GM19463 (cell line): Measurements from ENCODE around the gene ZNF492.

Experiments used
- ATAC-seq: cut with Tn5 transposase; IDR thresholded peaks from one replicate; pipeline ENCODE4 v1.9.1; 2021; ENCODE audit warnings: mild to moderate bottlenecking, moderate library complexity; ENCODE audit not compliant: unreplicated experiment

The ZNF492 gene

GRCh38 chr19:22633706-22634449, at the start of gene ZNF492:
Gene ZNF492 (plus strand): TSS chr19:22634324. CDS start chr19:22653400, 19,076 bp downstream.
- peak; percentile 93 for ATAC-seq

DNA sequence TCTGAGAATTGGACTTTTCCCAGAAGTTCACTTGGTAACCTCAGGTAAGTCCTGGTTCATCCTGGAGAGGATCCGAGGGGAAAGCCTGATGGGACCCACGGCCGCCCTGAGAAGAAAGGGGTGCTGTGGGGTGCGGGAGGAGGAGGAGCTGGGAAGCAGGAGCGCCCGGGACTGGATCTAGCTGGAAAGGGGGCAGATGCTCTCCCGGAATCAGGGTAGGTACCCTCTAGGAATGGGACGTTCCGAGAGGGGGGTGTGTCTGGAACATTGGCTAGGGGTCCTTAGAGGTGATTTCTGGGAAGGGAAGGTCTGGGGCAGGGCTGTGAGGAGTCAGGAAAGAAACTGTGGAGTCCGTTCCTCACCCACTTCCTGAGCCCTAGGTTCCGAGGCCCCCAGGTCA, 38.7 kb upstream of the ZNF492 start:
- ATAC-seq, result no peak

- ATAC-seq, result no peak
Measured at GRCh38 chr19:22595918-22596341, 38.2 kb upstream of the ZNF492 start.

DNA sequence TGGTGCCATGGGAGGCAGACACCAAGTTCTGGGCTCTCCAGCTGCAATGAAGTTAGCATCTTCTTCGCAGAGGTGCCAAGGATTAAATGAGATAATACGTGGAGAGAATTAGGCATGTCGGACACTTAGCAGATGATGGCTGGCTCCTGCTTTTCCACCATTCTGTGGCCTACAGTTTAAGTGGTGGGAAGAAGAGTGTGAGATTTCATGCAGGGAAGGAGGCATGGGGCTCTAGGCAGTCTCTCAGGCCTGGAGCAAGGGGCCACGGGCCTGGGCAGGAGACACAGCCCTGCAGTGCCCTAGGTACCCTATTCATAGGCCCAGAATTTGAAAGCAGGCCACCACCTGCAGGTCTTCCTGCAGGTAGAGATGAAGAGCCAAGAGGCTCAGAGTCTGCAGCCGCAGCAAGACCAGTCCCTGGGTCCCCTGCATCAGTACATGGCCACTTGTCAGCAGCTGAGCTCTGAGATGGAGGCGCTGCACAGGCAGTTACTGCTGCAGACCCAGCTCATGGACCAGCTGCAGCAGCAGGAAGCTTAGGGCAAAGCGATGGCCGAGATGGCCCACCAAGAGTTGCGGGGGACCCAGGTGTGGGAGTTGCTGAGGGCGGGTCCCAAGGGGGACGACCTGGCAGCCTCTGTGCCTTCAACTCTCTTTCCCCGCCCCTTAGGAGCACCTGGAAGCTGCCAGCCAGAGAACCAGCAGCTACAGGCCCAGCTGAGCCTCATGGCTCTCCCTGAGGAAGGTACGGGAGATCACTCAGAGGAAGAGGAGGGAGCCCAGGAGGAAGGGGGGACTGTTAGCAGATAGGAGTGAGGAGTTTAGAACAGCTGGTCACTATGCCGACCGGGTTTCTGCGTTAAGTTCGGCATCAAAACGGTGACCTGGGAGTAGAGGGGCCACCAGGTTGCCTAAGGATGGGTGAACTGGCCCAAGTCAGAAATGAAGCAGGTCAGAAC, 33.2 kb upstream of the ZNF492 start:
- no peak for ATAC-seq

DNA sequence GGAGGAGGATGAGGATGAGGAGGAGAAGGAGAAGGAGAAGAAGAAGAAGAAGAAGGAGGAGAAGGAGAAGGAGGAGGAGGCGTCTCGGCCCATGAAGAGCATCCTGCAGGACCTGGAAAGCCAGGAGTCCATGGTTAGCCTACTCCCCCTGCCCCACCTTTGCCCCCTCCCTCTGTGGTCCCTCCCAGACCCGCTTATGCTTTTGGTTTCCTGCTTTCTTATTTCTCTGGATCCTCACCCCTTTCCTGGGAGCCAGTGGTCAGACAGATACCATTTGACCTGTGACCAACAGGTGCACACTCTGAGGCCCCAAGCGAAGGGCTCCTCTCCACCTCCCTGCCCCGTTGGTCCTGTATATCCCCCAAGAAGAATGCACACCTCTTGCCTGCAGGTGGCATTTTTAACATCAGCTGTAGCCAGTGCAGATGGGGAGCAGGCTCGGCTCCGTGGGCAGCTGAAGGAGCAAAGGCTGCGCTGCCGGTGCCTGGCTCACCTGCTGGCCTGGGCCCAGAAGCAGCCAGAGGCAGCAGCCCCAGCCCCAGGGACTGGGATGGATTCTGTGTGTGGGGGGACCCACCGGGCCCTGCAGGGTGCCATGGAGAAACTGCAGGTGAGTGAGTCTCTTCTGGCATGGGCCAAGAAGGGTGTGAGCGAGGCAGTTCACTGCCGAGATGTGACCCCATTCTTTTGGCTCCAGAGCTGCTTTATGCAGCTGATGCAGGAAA, 32.1 kb upstream of the ZNF492 start:
- no peak for ATAC-seq

DNA sequence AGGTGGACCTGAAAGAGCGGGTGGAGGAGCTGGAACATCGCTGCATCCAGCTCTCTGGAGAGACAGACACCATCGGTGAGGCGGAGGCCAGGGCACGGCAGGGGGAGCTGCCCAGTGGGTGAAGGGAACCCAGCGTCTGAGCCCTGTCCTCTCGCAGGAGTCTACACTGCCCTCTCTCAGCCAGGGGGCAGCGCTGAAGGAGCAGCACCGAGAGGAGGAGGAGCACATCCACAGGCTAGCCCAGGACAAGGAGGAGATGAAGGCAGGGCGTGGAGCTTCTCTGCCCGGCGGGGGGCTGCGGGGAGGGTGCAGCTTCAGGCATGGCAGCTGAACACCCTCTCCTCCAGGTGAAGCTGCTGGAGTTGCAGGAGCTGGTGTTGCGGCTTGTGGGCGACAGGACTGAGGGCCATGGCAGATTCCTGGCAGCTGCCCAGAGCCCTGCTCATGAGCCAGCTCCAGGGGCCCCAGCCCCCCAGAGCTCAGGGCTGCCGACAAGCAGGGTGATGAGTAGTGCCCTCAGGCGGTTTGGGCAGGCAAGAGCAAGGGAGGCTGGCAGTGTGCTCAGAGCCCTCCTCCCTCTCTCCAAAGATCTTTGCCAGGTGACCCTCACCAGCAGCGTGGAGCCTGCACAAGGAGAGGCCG, 31.4 kb upstream of the ZNF492 start:
- no peak for ATAC-seq

GRCh38 chr19:22603518-22604440, 30.3 kb upstream of the ZNF492 start:
- ATAC-seq, result no peak

DNA sequence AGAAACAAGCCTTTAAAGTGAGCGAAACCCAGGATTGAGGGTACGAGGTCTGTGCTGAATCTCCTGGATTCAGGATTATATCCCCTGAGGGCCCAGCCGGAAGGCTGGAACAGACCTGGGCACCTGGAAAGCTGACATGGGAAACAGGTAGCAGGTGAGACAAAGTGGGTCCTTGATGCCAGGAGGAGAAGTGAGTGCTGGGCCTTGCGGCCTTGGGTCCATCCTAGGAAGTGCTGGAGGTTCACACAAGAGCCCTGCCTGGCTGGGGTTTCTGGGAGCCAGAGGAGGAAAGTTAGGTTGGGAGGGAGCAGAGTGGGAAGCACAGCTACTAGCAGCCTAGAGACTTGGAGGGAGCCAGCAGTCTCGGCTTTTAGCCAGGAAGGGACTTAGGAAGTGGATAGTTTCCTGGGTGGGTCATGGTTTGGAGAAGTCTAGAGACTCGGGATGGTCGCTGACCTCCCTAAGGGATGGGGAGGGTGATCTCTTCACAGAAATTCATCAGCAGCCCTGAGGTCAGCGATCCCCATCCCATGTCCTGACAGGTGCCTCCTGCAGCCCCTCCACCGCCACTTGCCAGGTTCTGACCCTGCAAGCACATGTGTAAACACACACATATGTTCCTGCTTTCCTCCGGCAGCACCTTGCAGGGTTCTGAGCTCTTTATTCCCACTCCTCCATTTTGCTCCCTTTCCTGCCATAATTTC, 29.4 kb upstream of the ZNF492 start:
- ATAC-seq, result no peak

DNA sequence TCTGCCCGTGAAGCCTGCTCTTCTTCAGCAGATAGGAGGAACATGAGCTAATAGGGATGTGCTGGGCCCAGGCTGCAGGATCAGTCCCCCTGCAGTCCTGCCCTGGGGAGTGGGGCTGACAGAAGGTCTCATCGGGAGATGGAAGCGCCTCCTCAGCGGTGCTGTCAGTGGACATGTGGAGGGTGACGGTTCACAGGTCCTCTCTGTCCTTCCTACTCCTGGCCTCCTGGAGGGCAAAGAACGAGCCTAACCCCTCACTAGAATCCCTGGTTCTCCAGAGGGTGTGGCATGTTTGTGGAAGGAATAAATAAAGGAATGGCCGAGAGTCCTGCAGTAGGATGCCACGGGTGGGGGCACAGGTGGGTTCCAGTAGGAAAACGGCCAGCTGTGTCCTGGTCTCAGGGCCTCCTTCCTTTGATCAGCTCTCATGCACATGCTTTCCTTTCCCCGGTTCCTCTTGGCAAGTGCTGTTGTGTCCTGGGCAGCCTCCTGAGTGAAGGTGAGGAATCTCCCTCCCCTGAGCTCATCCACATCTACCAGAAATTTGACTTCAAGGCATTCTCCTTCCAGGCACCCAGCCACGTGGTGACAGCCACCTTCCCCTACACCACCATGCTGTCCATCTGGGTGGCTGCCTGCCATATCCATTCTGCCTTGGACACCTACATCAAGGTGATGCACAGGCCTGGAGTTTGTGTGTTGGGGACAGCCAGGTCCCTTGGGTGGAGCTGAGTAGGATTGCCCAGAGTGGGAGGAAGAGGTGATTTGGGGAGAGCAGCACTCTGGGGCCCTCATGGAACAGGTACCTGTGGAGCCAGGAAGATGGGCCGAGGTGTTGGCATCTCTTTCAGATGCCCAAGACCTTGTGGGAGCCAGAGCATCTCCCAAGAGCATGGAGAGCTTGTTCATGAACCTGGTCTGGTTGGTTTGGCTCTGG, 28.6 kb upstream of the ZNF492 start:
- ATAC-seq, result no peak

GRCh38 chr19:22606212-22606553, 27.9 kb upstream of the ZNF492 start:
- no peak for ATAC-seq

GRCh38 chr19:22606954-22607652, 27.0 kb upstream of the ZNF492 start:
- no peak for ATAC-seq

GRCh38 chr19:22607653-22608430, 26.3 kb upstream of the ZNF492 start:
- no peak for ATAC-seq

DNA sequence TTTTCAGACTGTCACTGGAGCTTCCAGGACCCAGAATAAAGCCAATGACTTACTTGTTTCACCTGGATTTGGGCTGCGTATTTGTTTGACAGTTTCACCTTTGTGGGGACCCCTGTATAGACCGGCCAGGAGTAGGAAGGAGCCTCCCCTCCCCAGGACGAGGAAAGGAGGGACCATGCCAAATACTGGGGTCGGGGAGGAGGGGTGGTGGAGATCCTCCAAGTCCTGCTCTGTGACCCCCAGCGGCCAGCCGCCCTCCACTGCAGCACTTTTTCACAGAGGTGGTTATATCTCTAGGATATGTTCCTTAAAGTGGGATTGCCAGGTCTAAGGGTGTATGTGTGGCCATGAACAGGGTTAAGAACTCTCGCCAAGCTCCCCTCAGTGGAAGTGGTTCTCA, 25.7 kb upstream of the ZNF492 start:
- no peak for ATAC-seq

- no peak for ATAC-seq
Measured at GRCh38 chr19:22609630-22610029, 24.5 kb upstream of the ZNF492 start.

GRCh38 chr19:22610121-22610520, 24.0 kb upstream of the ZNF492 start:
- no peak for ATAC-seq

GRCh38 chr19:22612316-22612715, 21.8 kb upstream of the ZNF492 start:
- ATAC-seq, result no peak

GRCh38 chr19:22616659-22617058, 17.5 kb upstream of the ZNF492 start:
- ATAC-seq, result no peak
